ENCODE results near the gene SNX17. TPM values are rescaled to one million over a fixed set of nuclear protein-coding genes. Genes with fewer than 3 reads are reported as not detected.
"Not testable (repeated sequence)": the region's sequence is repeated elsewhere in the genome, so short reads cannot be mapped to it uniquely, and the experiment has no call there.

SNX17 gene
- total RNA-seq, 1 experiment from 2014 or later: 60.6 TPM

- CTCF ChIA-PET: no interaction called here
- no peak for DNase-seq
- POLR2A ChIA-PET (ENCODE audit: unreplicated experiment): no interaction called here
- Histone ChIP-seq H3K79me2 (ENCODE audit: low read depth) (no peaks in the 10 kb centered on the region), H2AFZ (no peak overlapping the region), H3K9me3 (ENCODE audit: insufficient read depth, low read depth) (no peaks in the 10 kb centered on the region), H3K4me2 (no peak overlapping the region), H3K4me1 (replicated peaks; ENCODE audit: insufficient read depth) (peaks cover 22% of the 10 kb centered on the region), H3F3A (ENCODE audit: insufficient read depth, low read depth) (peaks cover 20% of the 10 kb centered on the region), H3K27me3 (ENCODE audit: insufficient read depth, low read depth) (no peaks in the 10 kb centered on the region), H3K36me3 (ENCODE audit: low read depth) (no peaks in the 10 kb centered on the region), H3K27ac (no peak overlapping the region), H4K20me1 (ENCODE audit: insufficient read depth) (no peaks in the 10 kb centered on the region), H3K9me2 (ENCODE audit: insufficient read depth) (no peaks in the 10 kb centered on the region), H3K4me3 (no peak overlapping the region)
- intact Hi-C loops (cut with micrococcal nuclease; ENCODE audit: unreplicated experiment): no loop called here
- no peak for TF ChIP-seq EZH2 (IDR thresholded peaks at IDR 0.05; ENCODE audit: low read depth)
- no peak for TF ChIP-seq CTCF (conservative IDR thresholded peaks at IDR 0.05)
- no TSS peak for BruUV-seq (replicated peaks)
Measured at GRCh38 chr2:27422958-27423357, 52.5 kb downstream of the SNX17 start.

DNA sequence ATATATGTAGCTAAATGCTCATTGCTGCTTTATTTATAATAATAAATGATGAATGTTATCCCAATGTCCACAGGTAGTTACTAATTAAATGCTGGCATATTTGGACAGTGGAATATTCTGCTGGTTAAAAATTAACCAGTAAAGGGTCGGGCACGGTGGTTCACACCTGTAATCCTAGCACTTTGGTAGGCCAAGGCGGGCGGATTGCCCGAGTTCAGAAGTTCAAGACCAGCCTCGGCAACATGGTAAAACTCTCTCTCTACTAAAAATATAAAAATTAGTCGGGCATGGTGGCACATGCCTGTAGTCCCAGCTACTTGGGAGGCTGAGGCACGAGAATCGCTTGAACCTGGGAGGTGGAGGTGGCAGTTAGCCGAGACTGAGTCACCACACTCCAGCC is 54.6 kb downstream of the SNX17 start:
- H3K9me2 ChIP-seq (ENCODE audit: insufficient read depth); H3K36me3 ChIP-seq (ENCODE audit: low read depth); H3K4me3 ChIP-seq; POLR2A ChIA-PET (ENCODE audit: unreplicated experiment); BruUV-seq (replicated peaks); H3K9me3 ChIP-seq (ENCODE audit: insufficient read depth, low read depth); DNase-seq; H2AFZ ChIP-seq; H3K27ac ChIP-seq; H4K20me1 ChIP-seq (ENCODE audit: insufficient read depth); H3K27me3 ChIP-seq (ENCODE audit: insufficient read depth, low read depth); H3K4me2 ChIP-seq: not testable (repeated sequence)
- Histone ChIP-seq H3K4me1 (replicated peaks; ENCODE audit: insufficient read depth) (peaks cover 28% of the 10 kb centered on the region), H3F3A (ENCODE audit: insufficient read depth, low read depth) (peaks cover 30% of the 10 kb centered on the region), H3K79me2 (ENCODE audit: low read depth) (peaks cover 11% of the 10 kb centered on the region)
- CTCF ChIA-PET: interaction anchor here (0.6 to 0.7 kb wide), 2 partner anchors 176 to 1327 kb away, joined by 9 to 18 read pairs; no protein-coding TSS in a partner anchor
- intact Hi-C loops (cut with micrococcal nuclease; ENCODE audit: unreplicated experiment): loop anchor here (5.0 kb wide), 1 partner anchor 53 kb away; the partner anchor contains the start of genes EIF2B4 and SNX17

Other genes with a start within 250 kb of the SNX17 start
- gene ABHD1, start 246.8 kb upstream of the SNX17 start, total RNA-seq (2021): not detected in 2 replicates
- 35.7 and 36.2 TPM in 2 replicates for gene PREB, start 236.0 kb upstream of the SNX17 start, total RNA-seq (2021)
- gene PRR30, start 231.2 kb upstream of the SNX17 start, total RNA-seq (2021): not detected in 2 replicates
- gene TCF23, start 221.6 kb upstream of the SNX17 start, total RNA-seq (2021): not detected in 2 replicates
- gene ATRAID, start 158.6 kb upstream of the SNX17 start, total RNA-seq (2021): 92.8 and 126 TPM in 2 replicates
- gene SLC5A6, start 158.3 kb upstream of the SNX17 start, total RNA-seq (2021): 49.0 and 70.0 TPM in 2 replicates
- gene CAD, start 153.2 kb upstream of the SNX17 start, total RNA-seq (2021): 41.5 and 70.8 TPM in 2 replicates
- 1.5 and 2.3 TPM in 2 replicates for gene SLC30A3, start 107.6 kb upstream of the SNX17 start, total RNA-seq (2021)
- not detected in 2 replicates for gene DNAJC5G, start 95.2 kb upstream of the SNX17 start, total RNA-seq (2021)
- 8.2 and 9.8 TPM in 2 replicates for gene TRIM54, start 88.2 kb upstream of the SNX17 start, total RNA-seq (2021)
- gene UCN, start 62.2 kb upstream of the SNX17 start, total RNA-seq (2021): 2.8 and 4.6 TPM in 2 replicates
- 42.2 and 47.5 TPM in 2 replicates for gene MPV17, start 47.5 kb upstream of the SNX17 start, total RNA-seq (2021)
- 57.5 and 69.8 TPM in 2 replicates for gene GTF3C2, start 13.9 kb upstream of the SNX17 start, total RNA-seq (2021)
- gene EIF2B4, start 278 bp upstream of the SNX17 start, total RNA-seq (2021): 32.9 and 33.1 TPM in 2 replicates
- gene ZNF513, start 10.1 kb downstream of the SNX17 start, total RNA-seq (2021): 4.1 and 4.5 TPM in 2 replicates
- gene PPM1G, start 39.0 kb downstream of the SNX17 start, total RNA-seq (2021): 114 and 136 TPM in 2 replicates
- gene NRBP1, start 58.0 kb downstream of the SNX17 start, total RNA-seq (2021): 67.9 and 83.9 TPM in 2 replicates
- 62.9 and 91.7 TPM in 2 replicates for gene KRTCAP3, start 71.8 kb downstream of the SNX17 start, total RNA-seq (2021)
- gene IFT172, start 119.1 kb downstream of the SNX17 start, total RNA-seq (2021): 26.2 and 27.2 TPM in 2 replicates
- 5.3 and 6.3 TPM in 2 replicates for gene FNDC4, start 124.6 kb downstream of the SNX17 start, total RNA-seq (2021)
- 3.4 and 4.0 TPM in 2 replicates for gene GCKR, start 126.2 kb downstream of the SNX17 start, total RNA-seq (2021)
- 27.1 and 40.6 TPM in 2 replicates for gene ZNF512, start 212.4 kb downstream of the SNX17 start, total RNA-seq (2021)